Activated T-helper 2 cell treated with anti-CD3 and anti-CD28 coated beads, Interferon-gamma antibody, Interleukin-2, Interleukin-4, amounts not matched to agents 10 μg/mL and 5 μg/mL and 100 μg/mL, durations not matched to agents 14 hours and 24 hours and 36 hours (primary cell): ENCODE data around the gene ZNRF3. TPM values are rescaled to one million over a fixed set of nuclear protein-coding genes. Genes with fewer than 3 reads are reported as not detected.
"Not testable (repeated sequence)": the region's sequence is repeated elsewhere in the genome, so short reads cannot be mapped to it uniquely, and the experiment has no call there.

Source experiments
- DNase-seq: peaks from one replicate; pipeline ENCODE4 v3.0.0; 2021; ENCODE audit warnings: low spot score
- H3K27ac Mint-ChIP-seq: one replicate; pipeline ENCODE4 v1.8.0; 2021; ENCODE audit warnings: mixed read lengths
- H3K27me3 Mint-ChIP-seq: one replicate; pipeline ENCODE4 v1.8.0; 2021; ENCODE audit warnings: low read depth, mixed read lengths
- H3K36me3 Mint-ChIP-seq: one replicate; pipeline ENCODE4 v1.8.0; 2021; ENCODE audit warnings: low read depth, mixed read lengths
- H3K4me1 Mint-ChIP-seq: one replicate; pipeline ENCODE4 v1.8.0; 2021; ENCODE audit warnings: low read depth, mixed read lengths
- H3K4me3 Mint-ChIP-seq: one replicate; pipeline ENCODE4 v1.8.0; 2021; ENCODE audit warnings: low read depth, mild to moderate bottlenecking, moderate library complexity, mixed read lengths
- H3K9me3 Mint-ChIP-seq: one replicate; pipeline ENCODE4 v1.8.0; 2021; ENCODE audit warnings: mixed read lengths
- intact Hi-C: fragments of 100-400 bp; cut with micrococcal nuclease; formaldehyde crosslinking; loops from one replicate; pipeline ENCODE4 v1.15.1; 2023
- total RNA-seq: library from RNA; stranded (reverse); gene quantifications from 2 replicates; pipeline ENCODE4 v1.2.3, GENCODE V29; 2022

ZNRF3 gene
- total RNA-seq, 1 donor from 2014 or later: 0.82 TPM

GRCh38 chr22:28867191-28867590 lies 16.2 kb upstream of the ZNRF3 start:
- Mint-ChIP-seq H3K4me3 (no peak overlapping the region), H3K4me1 (no peaks in the 10 kb centered on the region), H3K9me3 (no peaks in the 10 kb centered on the region), H3K36me3 (no peaks in the 10 kb centered on the region), H3K27ac (no peak overlapping the region), H3K27me3 (peaks cover 2% of the 10 kb centered on the region)
- no peak for DNase-seq
- intact Hi-C loops: no loop called here

GRCh38 chr22:28868389-28868788 lies 15.0 kb upstream of the ZNRF3 start:
- H3K36me3 Mint-ChIP-seq, H3K9me3 Mint-ChIP-seq, DNase-seq, H3K27ac Mint-ChIP-seq, H3K27me3 Mint-ChIP-seq, intact Hi-C loops, H3K4me1 Mint-ChIP-seq, H3K4me3 Mint-ChIP-seq: not testable (repeated sequence)

GRCh38 chr22:28869736-28870135 lies 13.6 kb upstream of the ZNRF3 start:
- H3K27ac Mint-ChIP-seq: no peak overlapping the region
- H3K27me3 Mint-ChIP-seq: peaks cover 9% of the 10 kb centered on the region
- no peaks in the 10 kb centered on the region for H3K36me3 Mint-ChIP-seq
- peaks cover 4% of the 10 kb centered on the region for H3K4me1 Mint-ChIP-seq
- DNase-seq: no peak
- H3K4me3 Mint-ChIP-seq: no peak overlapping the region
- intact Hi-C loops: no loop called here
- no peaks in the 10 kb centered on the region for H3K9me3 Mint-ChIP-seq

- H3K27me3 Mint-ChIP-seq: peaks cover 9% of the 10 kb centered on the region
- H3K27ac Mint-ChIP-seq: no peak overlapping the region
- H3K4me3 Mint-ChIP-seq: no peak overlapping the region
- peaks cover 4% of the 10 kb centered on the region for H3K4me1 Mint-ChIP-seq
- H3K9me3 Mint-ChIP-seq: no peaks in the 10 kb centered on the region
- no peak for DNase-seq
- no peaks in the 10 kb centered on the region for H3K36me3 Mint-ChIP-seq
- intact Hi-C loops: no loop called here
Measured at GRCh38 chr22:28873183-28873963, 10.0 kb upstream of the ZNRF3 start.

GRCh38 chr22:28874061-28874460 lies 9.3 kb upstream of the ZNRF3 start:
- Mint-ChIP-seq H3K4me1 (peaks cover 4% of the 10 kb centered on the region), H3K36me3 (no peaks in the 10 kb centered on the region), H3K27ac (no peak overlapping the region), H3K27me3 (peaks cover 9% of the 10 kb centered on the region), H3K9me3 (no peaks in the 10 kb centered on the region), H3K4me3 (no peak overlapping the region)
- intact Hi-C loops: no loop called here
- DNase-seq: no peak

- intact Hi-C loops: no loop called here
- Mint-ChIP-seq H3K4me3 (no peak overlapping the region), H3K4me1 (peaks cover 4% of the 10 kb centered on the region), H3K9me3 (no peaks in the 10 kb centered on the region), H3K27me3 (peaks cover 14% of the 10 kb centered on the region), H3K36me3 (no peaks in the 10 kb centered on the region), H3K27ac (no peak overlapping the region)
- no peak for DNase-seq
Measured at GRCh38 chr22:28874811-28875320, 8.5 kb upstream of the ZNRF3 start.

GRCh38 chr22:28882545-28882877 lies 861 bp upstream of the ZNRF3 start:
- H3K27me3 Mint-ChIP-seq: peaks cover 57% of the 10 kb centered on the region
- H3K4me1 Mint-ChIP-seq: peaks cover 12% of the 10 kb centered on the region
- H3K27ac Mint-ChIP-seq: peak overlapping the region; percentile 33
- peaks cover 3% of the 10 kb centered on the region for H3K36me3 Mint-ChIP-seq
- no peaks in the 10 kb centered on the region for H3K9me3 Mint-ChIP-seq
- DNase-seq: no peak
- intact Hi-C loops: loop anchor here (5.0 kb wide), 1 partner anchor 140 kb away; the partner anchor contains the start of genes CHEK2 and HSCB
- peak overlapping the region; percentile 72 for H3K4me3 Mint-ChIP-seq

GRCh38 chr22:28883657-28883916 lies 215 bp downstream of the ZNRF3 start:
- Mint-ChIP-seq H3K9me3 (no peaks in the 10 kb centered on the region), H3K4me3 (no peak overlapping the region), H3K36me3 (peaks cover 3% of the 10 kb centered on the region), H3K27ac (no peak overlapping the region), H3K4me1 (peaks cover 12% of the 10 kb centered on the region), H3K27me3 (peaks cover 68% of the 10 kb centered on the region)
- intact Hi-C loops: loop anchor here (5.0 kb wide), 1 partner anchor 141 kb away; the partner anchor contains the start of genes CHEK2 and HSCB
- DNase-seq: no peak

GRCh38 chr22:28883917-28884746 lies 760 bp downstream of the ZNRF3 start:
- no peaks in the 10 kb centered on the region for H3K9me3 Mint-ChIP-seq
- peaks cover 3% of the 10 kb centered on the region for H3K36me3 Mint-ChIP-seq
- peaks cover 12% of the 10 kb centered on the region for H3K4me1 Mint-ChIP-seq
- peak; percentile 22 for DNase-seq
- no peak overlapping the region for H3K27ac Mint-ChIP-seq
- H3K4me3 Mint-ChIP-seq: peak overlapping the region; percentile 51
- intact Hi-C loops: loop anchor here (2.0 to 5.0 kb wide), 2 partner anchors 23 to 142 kb away; partner anchors contain the start of genes CHEK2 and HSCB
- H3K27me3 Mint-ChIP-seq: peaks cover 68% of the 10 kb centered on the region

- DNase-seq: no peak
- H3K4me1 Mint-ChIP-seq: peaks cover 12% of the 10 kb centered on the region
- H3K9me3 Mint-ChIP-seq: no peaks in the 10 kb centered on the region
- H3K36me3 Mint-ChIP-seq: peaks cover 3% of the 10 kb centered on the region
- peak overlapping the region; percentile 51 for H3K4me3 Mint-ChIP-seq
- H3K27ac Mint-ChIP-seq: no peak overlapping the region
- peaks cover 68% of the 10 kb centered on the region for H3K27me3 Mint-ChIP-seq
- intact Hi-C loops: loop anchor here (2.0 to 5.0 kb wide), 2 partner anchors 22 to 143 kb away; partner anchors contain the start of genes CHEK2 and HSCB
Measured at GRCh38 chr22:28884747-28885350, 1.5 kb downstream of the ZNRF3 start.

- Mint-ChIP-seq H3K4me1 (peaks cover 12% of the 10 kb centered on the region), H3K27ac (no peak overlapping the region), H3K36me3 (peaks cover 3% of the 10 kb centered on the region), H3K9me3 (no peaks in the 10 kb centered on the region), H3K4me3 (no peak overlapping the region), H3K27me3 (peaks cover 71% of the 10 kb centered on the region)
- intact Hi-C loops: loop anchor here (2.0 kb wide), 1 partner anchor 21 kb away; no protein-coding TSS in a partner anchor
- DNase-seq: no peak
Measured at GRCh38 chr22:28885939-28886338, 2.6 kb downstream of the ZNRF3 start.

- H3K4me3 Mint-ChIP-seq, H3K9me3 Mint-ChIP-seq, H3K36me3 Mint-ChIP-seq, DNase-seq, intact Hi-C loops, H3K27ac Mint-ChIP-seq: not testable (repeated sequence)
- H3K4me1 Mint-ChIP-seq: peaks cover 12% of the 10 kb centered on the region
- H3K27me3 Mint-ChIP-seq: peaks cover 75% of the 10 kb centered on the region
Measured at GRCh38 chr22:28886679-28887078, 3.3 kb downstream of the ZNRF3 start.
